HG02610 (cell line): Measurements from ENCODE around the gene C12orf76.
"Not testable (repeated sequence)": the region's sequence is repeated elsewhere in the genome, so short reads cannot be mapped to it uniquely, and the experiment has no call there.

Experiments
- ATAC-seq: cut with Tn5 transposase; IDR thresholded peaks from one replicate; pipeline ENCODE4 v1.9.1; 2021; ENCODE audit warnings: mild to moderate bottlenecking, moderate library complexity; ENCODE audit not compliant: unreplicated experiment

C12orf76 gene

DNA sequence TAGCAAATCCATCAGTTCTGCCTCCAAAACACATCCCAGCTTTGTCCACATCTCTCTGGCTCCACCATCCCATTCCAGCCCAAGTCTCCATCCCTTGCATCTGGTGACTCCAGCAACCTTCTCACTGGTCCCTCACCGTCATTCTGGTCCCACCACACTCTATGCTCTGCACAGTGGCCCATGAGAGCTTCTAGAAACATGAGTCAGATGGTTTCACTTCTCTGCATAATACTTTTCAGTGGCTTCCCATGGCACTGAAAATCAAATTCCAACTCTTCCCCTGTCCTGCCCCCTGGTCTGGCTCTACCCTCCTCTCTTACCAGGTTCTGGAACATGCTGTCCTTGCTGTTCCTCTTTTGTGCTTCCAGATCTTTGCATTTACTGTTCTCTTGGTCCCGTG, 17.2 kb upstream of the C12orf76 start:
- no peak for ATAC-seq

DNA sequence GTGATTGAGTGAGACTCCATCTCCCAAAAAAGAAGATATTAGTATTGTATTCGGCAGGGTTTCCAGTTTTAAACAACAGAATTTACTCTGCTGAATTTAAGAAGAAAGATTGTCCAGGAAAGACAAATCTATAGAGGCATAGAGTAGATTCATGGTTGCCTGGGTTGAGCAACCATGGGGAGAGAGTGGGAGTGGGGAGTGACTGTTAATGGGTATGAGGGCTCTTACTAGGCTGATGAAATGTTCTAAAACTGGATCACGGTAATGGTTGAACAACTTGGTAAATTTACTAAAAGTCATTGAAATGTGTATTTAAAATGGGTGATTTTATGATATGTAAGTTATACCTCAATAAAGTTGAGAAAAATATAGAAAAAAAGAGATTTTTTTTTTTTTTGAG, 13.9 kb upstream of the C12orf76 start:
- ATAC-seq: no peak

DNA sequence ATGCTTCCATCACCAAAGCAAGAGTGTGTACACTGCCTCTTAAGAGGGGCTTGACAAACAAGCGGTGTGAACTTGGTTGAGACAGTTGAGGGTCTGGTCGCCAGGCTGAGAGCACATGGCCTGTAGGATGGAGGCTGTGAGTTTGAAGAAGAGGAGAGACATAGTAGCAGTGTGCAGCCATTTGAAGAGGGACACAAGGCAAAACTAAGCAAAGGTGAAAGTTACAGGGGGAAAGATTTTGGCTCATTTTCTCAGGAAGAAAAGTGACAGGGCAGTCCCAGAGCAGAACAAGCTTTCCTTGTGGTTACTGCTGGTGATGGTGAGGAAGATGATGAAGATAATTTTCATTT, 11.3 kb upstream of the C12orf76 start:
- no peak for ATAC-seq

DNA sequence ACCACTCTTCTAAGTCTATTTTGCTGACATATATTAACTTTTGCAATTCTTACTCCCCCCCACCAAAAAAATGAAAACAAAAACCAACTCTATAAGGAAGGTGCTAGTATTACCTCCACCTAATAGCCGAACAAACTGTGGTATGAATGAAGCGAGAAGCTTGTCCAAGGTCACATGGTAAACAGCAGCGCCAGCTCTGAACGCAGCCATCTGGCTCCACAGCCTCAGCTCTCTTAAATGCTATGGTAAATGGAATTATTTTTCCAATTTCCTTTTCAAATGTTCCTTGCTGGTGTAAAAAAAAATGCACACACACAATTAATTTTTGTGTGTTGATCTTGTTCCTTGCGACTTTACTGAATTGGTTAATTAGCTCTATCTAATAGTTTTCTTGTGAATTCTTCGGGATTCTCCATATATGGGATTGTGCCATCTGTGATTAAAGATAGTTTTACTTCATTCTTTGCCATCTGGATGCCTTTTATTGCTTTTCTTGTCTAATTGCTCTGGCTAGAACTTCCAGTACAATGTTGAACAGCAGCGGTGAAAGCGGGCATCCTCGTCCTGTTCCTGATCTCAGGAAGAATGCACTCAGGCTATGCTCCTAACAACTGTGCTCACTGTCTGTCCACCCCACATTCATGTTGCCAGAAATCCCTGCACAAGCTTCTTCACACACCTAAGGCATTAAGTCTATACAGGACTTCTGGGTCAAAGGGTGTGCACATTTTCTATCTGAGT, 10.7 kb upstream of the C12orf76 start:
- no peak for ATAC-seq

DNA sequence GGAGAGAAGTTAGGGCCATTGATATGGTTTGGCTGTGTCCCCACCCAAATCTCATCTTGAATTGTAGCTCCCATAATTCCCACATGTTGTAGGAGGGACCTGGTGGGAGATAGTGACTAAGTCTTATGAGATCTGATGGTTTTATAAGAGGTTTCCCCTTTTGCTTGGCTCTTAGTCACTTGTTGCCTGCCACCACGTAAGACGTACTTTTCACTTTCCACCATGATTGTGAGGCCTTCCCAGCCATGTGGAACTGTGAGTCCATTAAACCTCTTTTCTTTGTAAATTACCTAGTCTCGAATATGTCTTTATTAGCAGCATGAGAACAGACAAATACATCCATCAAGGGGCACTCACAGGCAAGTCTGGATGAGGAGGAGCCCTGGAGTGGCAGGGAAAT, 8.3 kb upstream of the C12orf76 start:
- not testable (repeated sequence) for ATAC-seq

DNA sequence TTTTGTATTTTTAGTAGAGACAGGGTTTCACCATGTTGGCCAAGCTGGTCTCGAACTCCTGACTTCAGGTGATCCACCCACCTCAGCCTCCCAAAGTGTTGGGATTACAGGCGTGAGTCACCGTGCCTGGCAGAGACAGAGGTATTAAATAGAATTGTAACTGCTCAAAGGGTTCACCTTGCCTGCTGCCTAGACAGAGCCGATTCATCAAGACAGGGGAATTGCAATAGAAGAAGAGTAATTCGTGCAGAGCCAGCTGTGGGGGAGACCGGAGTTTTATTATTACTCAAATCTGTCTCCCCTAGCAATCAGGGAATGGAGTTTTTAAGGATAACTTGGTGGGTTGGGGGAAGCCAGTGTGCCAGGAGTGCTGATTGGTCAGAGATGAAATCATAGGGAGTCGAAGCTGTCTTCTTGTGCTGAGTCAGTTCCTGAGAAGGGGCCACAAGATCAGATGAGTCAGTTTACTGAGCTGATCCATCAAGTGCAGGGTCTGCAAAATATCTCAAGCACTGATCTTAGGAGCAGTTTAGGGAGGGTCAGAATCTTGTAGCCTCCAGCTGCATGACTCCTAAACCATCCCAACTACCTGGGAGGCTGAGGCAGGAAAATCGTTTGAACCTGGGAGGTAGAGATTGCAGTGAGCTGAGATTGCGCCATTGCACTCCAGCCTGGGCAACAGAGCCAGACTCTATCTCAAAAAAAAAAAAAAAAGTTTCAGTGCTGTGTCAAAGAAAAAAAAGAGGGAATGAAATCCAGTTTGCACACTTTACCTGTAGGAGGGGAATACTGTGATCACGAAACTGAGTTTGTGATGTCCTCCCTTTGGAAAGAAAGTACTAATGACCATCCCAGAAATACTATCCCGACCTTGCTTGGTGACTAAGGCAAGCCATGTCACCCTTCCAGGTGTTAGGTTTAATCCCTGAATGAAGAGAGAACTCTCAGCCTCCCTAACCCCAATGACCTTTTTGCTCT, 7.3 kb upstream of the C12orf76 start:
- ATAC-seq: not testable (repeated sequence)

DNA sequence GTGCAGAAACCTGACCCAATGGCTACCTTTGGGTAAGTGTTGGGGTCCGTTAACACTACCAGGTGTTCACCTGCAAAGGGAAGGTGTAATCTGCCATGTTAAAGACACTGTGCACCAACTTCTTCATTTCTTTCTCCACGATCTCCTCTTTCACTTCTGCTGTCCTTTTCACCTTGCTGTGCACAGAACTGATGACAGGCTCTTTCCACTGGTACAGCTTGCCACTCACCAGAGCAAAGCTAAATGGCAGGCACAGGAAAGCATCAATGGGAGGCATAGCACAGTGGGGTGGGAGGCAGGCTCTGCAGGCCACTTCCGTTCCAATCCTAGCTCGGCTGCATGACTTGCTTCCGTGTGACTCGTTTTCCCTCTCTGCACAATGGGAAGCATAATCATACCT, 2.6 kb upstream of the C12orf76 start:
- ATAC-seq: no peak

DNA sequence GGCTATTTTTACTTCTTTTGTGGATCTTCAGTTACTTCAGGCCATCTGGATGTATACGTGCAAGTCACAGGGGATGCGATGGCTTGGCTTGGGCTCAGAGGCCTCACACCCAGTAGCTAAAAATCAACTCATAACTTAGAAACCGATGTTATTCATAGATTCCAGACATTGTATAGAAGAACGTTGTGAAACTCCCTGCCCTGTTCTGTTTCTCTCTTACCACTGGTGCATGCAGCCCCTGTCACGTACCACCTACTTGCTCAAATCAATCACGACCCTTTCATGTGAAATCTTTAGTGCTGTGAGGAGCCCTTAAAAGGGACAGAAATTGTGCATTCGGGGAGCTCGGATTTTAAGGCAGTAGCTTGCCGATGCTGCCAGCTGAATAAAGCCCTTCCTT, 1.3 kb upstream of the C12orf76 start:
- ATAC-seq: not testable (repeated sequence)

DNA sequence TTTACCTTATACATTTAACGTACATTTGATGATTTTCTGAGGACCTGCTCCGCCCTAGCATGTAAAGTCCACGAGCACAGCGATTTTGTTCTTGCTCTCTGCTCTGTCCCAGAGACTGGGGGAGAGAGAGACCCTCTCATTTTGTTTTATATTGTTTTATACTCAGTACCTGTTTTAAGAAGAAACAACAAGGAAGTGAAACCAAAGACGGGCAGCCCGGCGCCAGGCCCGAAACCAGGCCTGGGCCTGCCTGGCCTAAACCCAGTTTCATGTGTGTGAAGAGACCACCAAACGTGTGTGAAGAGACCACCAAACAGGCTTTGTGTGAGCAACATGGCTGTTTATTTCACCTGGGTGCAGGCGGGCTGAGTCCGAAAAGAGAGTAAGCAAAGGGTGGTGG, 712 bp upstream of the C12orf76 start:
- ATAC-seq: not testable (repeated sequence)

DNA sequence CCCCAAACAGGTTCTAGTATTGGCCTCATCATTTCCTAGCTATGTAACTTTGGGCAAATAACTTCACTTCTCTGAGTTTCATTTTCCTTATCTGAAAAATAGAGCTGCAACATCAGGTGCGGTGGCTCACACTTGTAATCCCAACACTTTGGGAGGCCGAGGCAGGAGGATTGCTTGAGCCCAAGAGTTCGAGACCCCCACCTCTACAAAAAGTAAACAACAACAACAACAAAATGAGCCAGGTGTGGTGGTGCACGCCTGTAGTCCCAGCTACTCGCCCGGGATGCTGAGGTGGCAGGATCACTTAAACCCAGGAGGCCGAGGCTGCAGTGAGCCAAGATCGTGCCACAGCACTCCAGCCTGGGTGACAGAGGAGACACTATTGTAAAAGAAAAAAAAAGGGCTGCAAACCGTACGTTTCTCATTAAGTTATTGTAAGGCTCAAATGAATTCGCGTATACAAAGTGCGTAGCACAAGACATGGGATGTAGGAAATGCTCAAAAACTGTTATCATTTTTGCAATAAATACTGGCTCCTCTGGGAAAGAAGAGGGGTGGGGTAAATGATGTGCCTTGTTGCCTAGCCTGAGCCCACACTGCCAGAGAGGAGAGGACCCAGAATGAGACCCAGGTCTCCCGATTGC, 903 bp downstream of the C12orf76 start:
- ATAC-seq: no peak

DNA sequence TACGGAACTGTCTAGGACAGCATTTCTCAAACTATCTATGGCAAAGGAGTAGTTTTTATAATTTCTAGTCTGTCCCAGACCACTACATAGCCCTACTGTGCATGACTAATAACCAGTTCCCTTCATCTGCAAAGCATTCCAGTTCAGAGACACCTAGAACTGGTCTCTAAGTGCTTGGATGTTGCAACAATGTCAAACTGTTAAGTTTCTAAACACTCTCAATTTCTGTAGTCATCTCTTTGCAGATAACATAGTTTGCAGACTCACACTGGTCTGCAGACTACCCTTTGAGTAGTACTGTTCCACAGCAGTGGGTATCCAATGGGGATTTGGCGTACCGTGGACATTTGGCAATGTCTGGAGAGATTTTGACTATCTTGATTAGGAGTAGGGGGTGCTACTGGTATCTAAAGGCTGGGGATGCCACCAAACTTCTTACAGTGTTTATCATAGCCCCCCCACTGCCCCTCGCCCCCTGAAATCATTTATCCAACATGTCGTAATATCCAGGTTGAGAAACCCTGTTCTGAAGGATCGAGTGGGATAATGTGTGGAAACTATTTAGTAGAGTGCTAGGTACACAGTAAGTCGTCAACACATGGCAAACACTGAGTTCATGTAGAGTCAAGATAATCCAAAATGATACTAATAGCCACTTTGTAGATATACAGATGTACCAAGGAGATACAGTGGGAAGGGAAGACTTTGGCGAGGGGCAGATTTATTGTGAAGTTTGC, 1.7 kb downstream of the C12orf76 start:
- ATAC-seq: no peak

DNA sequence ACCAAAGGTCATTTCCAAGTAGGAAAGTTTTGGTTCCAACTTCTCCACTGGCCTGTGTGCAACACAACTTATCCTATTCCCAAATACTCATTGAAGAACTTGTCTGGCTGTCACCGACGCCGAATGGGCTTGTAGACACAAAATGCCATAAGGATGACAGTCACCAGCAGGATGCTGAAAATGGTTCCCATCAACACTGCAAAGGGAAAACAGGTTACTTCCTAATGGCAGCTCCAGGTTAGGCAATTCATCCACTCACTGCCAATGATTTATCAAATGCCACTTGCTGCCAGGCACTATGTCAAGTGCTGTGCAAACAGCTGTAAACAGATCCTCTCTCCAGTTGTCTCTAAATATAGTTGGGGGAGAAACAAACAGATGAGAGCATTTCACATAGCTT, 6.1 kb downstream of the C12orf76 start:
- no peak for ATAC-seq

DNA sequence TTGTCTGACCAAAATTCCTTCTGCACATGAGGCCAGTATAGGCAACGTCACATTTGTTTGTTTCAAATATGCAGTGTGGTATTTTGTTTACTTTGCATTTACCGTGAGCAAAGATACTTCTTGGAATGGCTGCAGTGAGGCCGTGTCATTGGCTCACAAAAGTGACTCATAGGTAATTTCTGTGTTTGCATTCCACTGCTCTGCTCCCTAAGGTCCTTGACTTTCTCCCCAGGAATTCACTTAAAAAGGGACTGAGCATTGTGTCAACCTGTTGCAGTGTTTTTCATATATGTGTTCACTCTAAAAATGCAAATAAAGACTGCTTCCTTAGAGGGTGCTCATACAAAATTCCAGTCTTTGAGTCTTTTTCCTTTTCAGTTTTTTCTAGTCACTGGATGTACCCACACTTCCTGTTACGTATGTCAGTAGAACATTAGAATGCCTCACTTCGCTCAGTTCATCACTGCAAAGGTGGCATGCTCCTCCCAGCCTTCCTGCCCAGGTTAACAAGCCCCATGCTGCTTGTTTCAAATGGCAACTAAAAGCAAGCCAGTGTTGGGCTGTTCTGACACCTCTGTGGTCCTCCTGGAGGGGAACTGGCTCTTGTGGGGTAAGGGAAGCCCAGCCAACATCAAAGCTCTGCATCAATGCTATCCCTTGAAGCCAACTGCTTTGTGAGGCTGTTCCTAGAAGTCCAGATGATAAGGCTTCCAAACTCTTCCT, 9.1 kb downstream of the C12orf76 start:
- ATAC-seq: no peak

DNA sequence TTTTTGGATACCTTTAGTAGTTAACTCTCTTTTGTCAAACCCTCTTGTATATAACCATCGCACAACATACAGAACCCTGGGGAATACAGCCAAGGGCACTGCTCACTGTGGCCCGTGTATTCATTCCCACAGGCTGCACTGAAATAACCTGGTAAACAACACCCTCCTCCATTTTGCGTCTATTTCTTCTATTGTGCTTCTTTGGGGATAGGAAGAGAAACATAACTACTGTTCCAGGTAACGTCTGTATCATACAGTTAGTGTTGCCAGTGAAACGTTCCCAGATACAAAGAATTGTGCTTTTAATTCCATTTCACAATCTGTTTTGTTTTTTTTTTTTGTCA, 9.6 kb downstream of the C12orf76 start:
- ATAC-seq: no peak

DNA sequence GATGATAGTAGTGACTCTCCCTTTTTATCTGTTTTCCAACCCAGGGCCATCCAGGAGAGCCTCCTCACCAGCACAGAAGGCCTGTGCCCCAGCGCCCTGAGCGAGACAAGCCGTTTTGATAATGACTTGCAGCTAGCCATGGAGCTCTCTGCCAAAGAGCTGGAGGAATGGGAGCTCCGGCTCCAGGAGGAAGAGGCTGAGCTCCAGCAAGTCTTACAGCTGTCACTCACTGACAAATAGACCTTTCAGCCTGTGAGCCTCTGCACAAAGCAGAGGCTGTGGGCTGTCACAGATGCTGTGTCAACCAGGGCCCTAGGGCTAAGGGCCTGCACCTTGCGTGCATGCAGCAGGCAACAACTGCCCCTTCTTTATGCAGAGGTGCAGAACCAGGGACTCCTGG, 11.0 kb downstream of the C12orf76 start:
- ATAC-seq: no peak

DNA sequence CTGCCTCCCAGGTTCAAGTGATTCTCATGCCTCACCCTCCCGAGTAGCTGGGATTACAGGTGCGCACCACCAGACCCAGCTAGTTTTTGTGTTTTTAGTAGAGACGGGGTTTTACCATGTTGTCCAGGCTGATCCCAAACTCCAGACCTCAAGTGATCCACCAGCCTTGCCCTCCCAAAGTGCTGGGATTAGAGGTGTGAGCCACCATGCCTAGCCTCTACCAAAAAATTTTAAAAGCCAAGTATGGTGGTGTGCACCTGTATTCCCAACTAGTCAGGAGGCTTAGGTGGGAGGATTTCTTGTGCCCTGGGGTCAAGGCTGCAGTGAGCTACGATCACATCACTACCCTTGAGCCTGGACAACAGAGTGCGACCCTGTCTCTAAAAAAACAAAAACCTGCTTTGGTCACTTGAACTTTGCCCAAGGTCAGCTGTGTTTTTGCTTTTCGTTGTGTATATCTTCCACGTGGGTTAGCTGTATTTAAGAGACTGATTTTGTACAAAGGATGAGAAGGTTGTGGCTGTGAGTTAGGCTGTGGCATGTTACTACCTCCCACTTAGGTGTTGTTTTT, 12.7 kb downstream of the C12orf76 start:
- ATAC-seq: no peak

DNA sequence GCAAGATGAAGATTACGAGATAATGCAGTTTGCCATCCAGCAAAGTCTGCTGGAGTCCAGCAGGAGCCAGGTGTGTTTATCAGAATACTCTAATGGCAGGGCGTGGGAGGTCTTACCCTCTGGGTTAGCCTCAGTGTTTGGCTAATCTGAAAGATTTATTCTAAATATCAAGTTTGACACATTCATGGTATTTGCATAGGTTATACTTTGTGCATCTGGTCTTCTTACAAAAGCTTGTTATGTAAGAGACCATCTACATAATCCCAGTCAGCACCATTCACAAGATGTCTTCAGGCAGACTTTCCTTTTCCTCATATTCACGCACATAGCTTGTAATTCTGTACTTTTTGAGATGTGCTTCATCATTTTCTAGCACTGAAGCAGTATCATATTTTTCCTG, 14.4 kb downstream of the C12orf76 start:
- no peak for ATAC-seq

DNA sequence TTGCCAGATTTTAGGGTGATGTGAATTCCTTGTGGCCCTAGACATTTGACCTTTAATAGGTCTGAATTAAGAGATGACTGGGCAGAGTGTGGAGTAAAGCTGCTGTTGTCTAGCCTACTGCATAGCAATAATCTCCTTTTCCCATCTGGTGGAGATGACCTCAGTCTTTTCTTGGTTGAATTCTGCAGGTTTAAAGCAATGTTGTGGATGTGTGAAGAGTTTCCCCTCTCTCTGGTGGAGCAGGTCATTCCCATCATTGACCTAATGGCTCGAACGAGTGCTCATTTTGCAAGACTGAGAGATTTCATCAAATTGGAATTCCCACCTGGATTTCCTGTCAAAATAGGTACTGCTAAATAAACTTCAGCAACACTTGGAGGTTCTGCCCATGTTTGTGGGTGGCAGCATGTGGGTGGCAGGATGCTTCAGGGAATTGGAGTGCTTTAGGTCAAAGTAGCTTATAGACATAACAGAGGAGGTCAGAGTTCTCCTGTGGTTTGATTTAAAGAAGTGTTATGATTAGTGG, 19.0 kb downstream of the C12orf76 start:
- ATAC-seq: no peak

DNA sequence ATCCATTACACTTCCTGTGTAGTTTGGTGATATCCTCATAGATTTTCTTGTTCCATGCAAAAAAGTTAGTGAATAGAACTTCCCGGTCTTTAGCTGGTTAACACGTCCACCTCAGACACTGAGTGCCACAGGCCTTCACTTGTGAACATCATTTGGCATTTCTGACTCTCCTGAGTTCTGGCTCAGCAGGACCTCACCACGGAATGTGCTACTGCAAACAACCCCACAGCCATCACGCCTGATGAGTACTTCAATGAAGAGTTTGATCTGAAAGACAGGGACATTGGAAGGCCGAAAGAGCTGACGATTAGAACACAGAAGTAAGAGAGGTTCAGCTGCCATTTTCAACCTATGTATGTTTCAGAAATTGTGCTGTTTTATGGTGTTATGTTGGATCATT, 20.0 kb downstream of the C12orf76 start:
- no peak for ATAC-seq

DNA sequence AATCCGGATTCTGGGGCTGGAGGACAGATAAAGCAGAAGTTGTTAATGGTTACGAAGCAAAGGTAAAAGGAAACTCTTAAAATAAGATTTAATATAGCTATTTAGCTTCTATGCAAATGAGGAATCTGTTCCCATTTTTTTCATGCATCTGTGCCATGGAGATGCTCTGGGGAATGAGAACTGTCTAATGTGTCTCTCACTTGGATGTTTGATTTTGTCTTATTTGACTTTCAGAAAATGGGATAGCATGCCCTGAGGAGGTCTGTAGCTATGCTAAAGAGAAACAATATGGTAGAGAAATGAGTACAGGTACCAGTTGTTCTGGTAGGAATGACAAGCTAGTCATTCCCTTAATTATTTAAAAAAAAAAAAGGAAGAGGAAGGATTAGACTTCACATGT, 24.3 kb downstream of the C12orf76 start:
- ATAC-seq: no peak
